OCI-LY7 (cell line): ENCODE data around the gene HOXC10. TPM values are rescaled to one million over a fixed set of nuclear protein-coding genes. Genes with fewer than 3 reads are reported as not detected.
A peak's percentile ranks its signal among the peaks of the same experiment; 100 is the strongest.

Experiments
- BruUV-seq: library from RNA; stranded (reverse); fragments of 400-500 nt; replicated peaks from 2 replicates; lab custom pipeline; 2021; lab: Mats Ljungman, UMichigan
- CTCF ChIA-PET: fragments of 300-600 bp; sonication (Branson Sonifier 250); formaldehyde crosslinking; loops from one replicate; lab custom pipeline; 2022; ENCODE audit warnings: antibody characterized with exemption; ENCODE audit not compliant: unreplicated experiment; lab: Charles Lee
- POLR2A ChIA-PET: fragments of 300-600 bp; sonication (Branson Sonifier 250); formaldehyde crosslinking; loops from one replicate; lab custom pipeline; 2022; ENCODE audit warnings: antibody characterized with exemption; lab: Charles Lee
- DNase-seq: peaks from one replicate; pipeline ENCODE4 v3.0.0-alpha.2; 2015; ENCODE audit warnings: low spot score
- H2AFZ ChIP-seq: fragments of 200-600 bp; sonication (generic), shearing (Covaris generic); 2 replicates; pipeline ENCODE4 v1.6.1; 2014; ENCODE audit warnings: mild to moderate bottlenecking, antibody characterized with exemption, low read length, moderate library complexity
- H3K27ac ChIP-seq: fragments of 200-600 bp; sonication (generic); 2 replicates; pipeline ENCODE4 v1.5.1; 2014; ENCODE audit warnings: mixed run types, low read depth, mild to moderate bottlenecking, moderate library complexity, low read length, inconsistent platforms; ENCODE audit not compliant: poor library complexity, severe bottlenecking
- H3K36me3 ChIP-seq: fragments of 200-600 bp; sonication (generic); 2 replicates; pipeline ENCODE4 v1.6.1; 2014; ENCODE audit warnings: mild to moderate bottlenecking, antibody characterized with exemption, low read length, moderate library complexity, mixed read lengths; ENCODE audit not compliant: insufficient read depth
- H3K4me1 ChIP-seq: fragments of 200-600 bp; sonication (generic); 2 replicates; pipeline ENCODE4 v1.5.1; 2014; ENCODE audit warnings: mild to moderate bottlenecking, low read length; ENCODE audit not compliant: insufficient read depth, poor library complexity, severe bottlenecking
- H3K4me2 ChIP-seq: fragments of 200-600 bp; sonication (generic); 2 replicates; pipeline ENCODE4 v1.6.1; 2014; ENCODE audit warnings: mild to moderate bottlenecking, low read length
- H3K4me3 ChIP-seq: fragments of 200-600 bp; sonication (generic); 2 replicates; pipeline ENCODE4 v1.5.1; 2014; ENCODE audit warnings: mild to moderate bottlenecking, low read depth, low read length; ENCODE audit not compliant: poor library complexity, severe bottlenecking
- H3K79me2 ChIP-seq: fragments of 200-600 bp; sonication (generic); 2 replicates; pipeline ENCODE4 v1.6.1; 2016; ENCODE audit warnings: low read depth, mild to moderate bottlenecking, low read length, moderate library complexity, mixed read lengths; ENCODE audit not compliant: insufficient read depth
- H3K9me2 ChIP-seq: fragments of 200-600 bp; sonication (generic); 2 replicates; pipeline ENCODE4 v1.6.1; 2016; ENCODE audit warnings: mild to moderate bottlenecking, low read length, mixed read lengths; ENCODE audit not compliant: insufficient read depth
- H3K9me3 ChIP-seq: fragments of 200-600 bp; sonication (generic); 2 replicates; pipeline ENCODE4 v1.6.1; 2014; ENCODE audit warnings: mild to moderate bottlenecking, mixed run types, low read length, mixed read lengths
- H4K20me1 ChIP-seq: fragments of 200-600 bp; sonication (generic); 2 replicates; pipeline ENCODE4 v1.6.1; 2014; ENCODE audit warnings: mild to moderate bottlenecking, antibody characterized with exemption, low read length, moderate library complexity, mixed read lengths; ENCODE audit not compliant: insufficient read depth
- CTCF ChIP-seq: fragments of 200-600 bp; sonication (generic); conservative IDR thresholded peaks from 2 replicates; pipeline ENCODE4 v1.5.1; 2014; ENCODE audit warnings: mild to moderate bottlenecking, antibody characterized with exemption, low read length, moderate library complexity, mixed read lengths
- EZH2phosphoT487 ChIP-seq: fragments of 200-600 bp; sonication (generic); IDR thresholded peaks from 2 replicates; pipeline ENCODE4 v1.6.1; 2018; ENCODE audit warnings: low read depth, borderline replicate concordance, mild to moderate bottlenecking, mixed run types, antibody characterized with exemption, low read length, moderate library complexity, mixed read lengths
- intact Hi-C: fragments of 100-400 bp; cut with micrococcal nuclease; formaldehyde crosslinking; loops from one replicate; pipeline ENCODE4 v1.10.0; 2022; ENCODE audit not compliant: unreplicated experiment
- total RNA-seq, 2 experiments: library from RNA; depleted of rRNA in 1 of 2; stranded (reverse); fragments of >200 nt in 1 of 2; shearing (Covaris generic) in 1 of 2; gene quantifications; 2 replicates each; pipeline ENCODE4 v1.2.3, GENCODE V29; 2014 to 2022

HOXC10 gene
- total RNA-seq, 2 experiments from 2014 or later = 0.25 to 0.28 TPM

- Histone ChIP-seq H3K27ac (peak overlapping the region; percentile 83), H3K9me3 (no peaks in the 10 kb centered on the region), H3K4me2 (peak overlapping the region; percentile 65), H3K4me3 (peak overlapping the region; percentile 71), H3K4me1 (peaks cover 34% of the 10 kb centered on the region), H3K36me3 (no peaks in the 10 kb centered on the region), H4K20me1 (no peaks in the 10 kb centered on the region), H2AFZ (no peak overlapping the region), H3K9me2 (no peaks in the 10 kb centered on the region), H3K79me2 (no peaks in the 10 kb centered on the region)
- DNase-seq = peak; percentile 37
- TF ChIP-seq CTCF (no peak), EZH2phosphoT487 (no peak)
- ChIA-PET CTCF (no interaction called here), POLR2A (interaction anchor here (0.7 to 0.8 kb wide), 3 partner anchors 11 to 246 kb away, joined by 3 to 4 read pairs (median 3); no protein-coding TSS in a partner anchor)
- intact Hi-C loops = loop anchor here (5.0 kb wide), 1 partner anchor 218 kb away; no protein-coding TSS in a partner anchor
- TSS peak; percentile 90 for BruUV-seq
Observed at GRCh38 chr12:53975479-53976152, 9.3 kb upstream of the HOXC10 start.

- H3K36me3 ChIP-seq = no peaks in the 10 kb centered on the region
- TF ChIP-seq EZH2phosphoT487 (no peak), CTCF (no peak)
- H3K79me2 ChIP-seq = no peaks in the 10 kb centered on the region
- no peak for DNase-seq
- peak overlapping the region; percentile 65 for H3K4me2 ChIP-seq
- no peak overlapping the region for H3K27ac ChIP-seq
- H4K20me1 ChIP-seq = no peaks in the 10 kb centered on the region
- BruUV-seq = no TSS peak
- H3K9me3 ChIP-seq = no peaks in the 10 kb centered on the region
- H3K9me2 ChIP-seq = no peaks in the 10 kb centered on the region
- ChIA-PET CTCF (no interaction called here), POLR2A (interaction anchor here (0.7 to 0.8 kb wide), 2 partner anchors 11 to 176 kb away, joined by 3 to 4 read pairs; no protein-coding TSS in a partner anchor)
- intact Hi-C loops = loop anchor here (5.0 kb wide), 1 partner anchor 219 kb away; no protein-coding TSS in a partner anchor
- H2AFZ ChIP-seq = no peak overlapping the region
- peaks cover 34% of the 10 kb centered on the region for H3K4me1 ChIP-seq
- H3K4me3 ChIP-seq = peak overlapping the region; percentile 71
Observed at GRCh38 chr12:53976172-53976822, 8.6 kb upstream of the HOXC10 start.
